ENCODE measurements around the gene STARD9. TPM values are rescaled to one million over a fixed set of nuclear protein-coding genes. Genes with fewer than 3 reads are reported as not detected.

STARD9 gene
- total RNA-seq, 2 experiments from 2014 or later, result 2.8 to 4.6 TPM

DNA sequence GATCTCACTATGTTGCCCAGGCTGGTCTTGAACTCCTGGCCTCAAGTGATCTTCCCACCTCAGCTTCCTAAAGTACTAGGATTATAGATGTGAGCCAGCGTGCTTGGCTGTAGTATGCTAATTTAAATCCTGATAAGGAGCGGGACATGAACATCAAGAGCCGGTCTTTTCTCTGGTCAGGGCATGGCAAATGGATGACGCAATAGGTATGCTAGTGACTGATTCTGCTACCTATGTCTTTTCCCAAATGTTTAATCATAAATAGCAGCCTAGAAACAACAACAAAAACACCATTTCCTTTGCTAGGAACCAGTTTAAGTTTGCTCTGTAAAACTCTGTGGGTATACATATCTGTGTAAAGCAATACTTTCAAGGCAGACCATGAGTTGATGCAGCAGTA, 64.7 kb downstream of the STARD9 start:
- H3K9me3 ChIP-seq (ENCODE audit: control insufficient read depth in 1 of 2, insufficient read depth in 1 of 2, low read length in 2 of 2), result no peaks in the 10 kb centered on the region
- Mint-ChIP-seq H3K36me3 (ENCODE audit: low read depth) (peaks cover 4% of the 10 kb centered on the region), H3K4me3 (no peak overlapping the region), H3K9me3 (no peaks in the 10 kb centered on the region), H3K4me1 (ENCODE audit: low read depth) (no peaks in the 10 kb centered on the region), H3K27me3 (no peaks in the 10 kb centered on the region), H3K27ac (no peak overlapping the region)
- ChIA-PET POLR2A (no interaction called here), CTCF (no interaction called here)
- ATAC-seq (ENCODE audit: poor library complexity) (no peak), DNase-seq (no peak)
- intact Hi-C loops (cut with DNase I, micrococcal nuclease), result loop anchor here in 1 of 2 experiments (10.0 kb wide), 1 partner anchor 85 kb away; no protein-coding TSS in a partner anchor
- no peak overlapping the region for H3K27ac ChIP-seq (ENCODE audit: low read depth in 1 of 2, low read length in 2 of 2)
- H3K27me3 ChIP-seq (ENCODE audit: control insufficient read depth in 1 of 2, insufficient read depth in 2 of 2, low read length in 2 of 2), result no peaks in the 10 kb centered on the region
- no peaks in the 10 kb centered on the region for H3K4me1 ChIP-seq (ENCODE audit: insufficient read depth, low read length)
- peaks cover 9% of the 10 kb centered on the region for H3K36me3 ChIP-seq (ENCODE audit: insufficient read depth, low read length)
- TF ChIP-seq, protein P1, sequence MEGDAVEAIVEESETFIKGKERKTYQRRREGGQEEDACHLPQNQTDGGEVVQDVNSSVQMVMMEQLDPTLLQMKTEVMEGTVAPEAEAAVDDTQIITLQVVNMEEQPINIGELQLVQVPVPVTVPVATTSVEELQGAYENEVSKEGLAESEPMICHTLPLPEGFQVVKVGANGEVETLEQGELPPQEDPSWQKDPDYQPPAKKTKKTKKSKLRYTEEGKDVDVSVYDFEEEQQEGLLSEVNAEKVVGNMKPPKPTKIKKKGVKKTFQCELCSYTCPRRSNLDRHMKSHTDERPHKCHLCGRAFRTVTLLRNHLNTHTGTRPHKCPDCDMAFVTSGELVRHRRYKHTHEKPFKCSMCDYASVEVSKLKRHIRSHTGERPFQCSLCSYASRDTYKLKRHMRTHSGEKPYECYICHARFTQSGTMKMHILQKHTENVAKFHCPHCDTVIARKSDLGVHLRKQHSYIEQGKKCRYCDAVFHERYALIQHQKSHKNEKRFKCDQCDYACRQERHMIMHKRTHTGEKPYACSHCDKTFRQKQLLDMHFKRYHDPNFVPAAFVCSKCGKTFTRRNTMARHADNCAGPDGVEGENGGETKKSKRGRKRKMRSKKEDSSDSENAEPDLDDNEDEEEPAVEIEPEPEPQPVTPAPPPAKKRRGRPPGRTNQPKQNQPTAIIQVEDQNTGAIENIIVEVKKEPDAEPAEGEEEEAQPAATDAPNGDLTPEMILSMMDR (IDR thresholded peaks at IDR 0.05), result no peak
- H3K4me3 ChIP-seq (ENCODE audit: low read length), result no peak overlapping the region

DNA sequence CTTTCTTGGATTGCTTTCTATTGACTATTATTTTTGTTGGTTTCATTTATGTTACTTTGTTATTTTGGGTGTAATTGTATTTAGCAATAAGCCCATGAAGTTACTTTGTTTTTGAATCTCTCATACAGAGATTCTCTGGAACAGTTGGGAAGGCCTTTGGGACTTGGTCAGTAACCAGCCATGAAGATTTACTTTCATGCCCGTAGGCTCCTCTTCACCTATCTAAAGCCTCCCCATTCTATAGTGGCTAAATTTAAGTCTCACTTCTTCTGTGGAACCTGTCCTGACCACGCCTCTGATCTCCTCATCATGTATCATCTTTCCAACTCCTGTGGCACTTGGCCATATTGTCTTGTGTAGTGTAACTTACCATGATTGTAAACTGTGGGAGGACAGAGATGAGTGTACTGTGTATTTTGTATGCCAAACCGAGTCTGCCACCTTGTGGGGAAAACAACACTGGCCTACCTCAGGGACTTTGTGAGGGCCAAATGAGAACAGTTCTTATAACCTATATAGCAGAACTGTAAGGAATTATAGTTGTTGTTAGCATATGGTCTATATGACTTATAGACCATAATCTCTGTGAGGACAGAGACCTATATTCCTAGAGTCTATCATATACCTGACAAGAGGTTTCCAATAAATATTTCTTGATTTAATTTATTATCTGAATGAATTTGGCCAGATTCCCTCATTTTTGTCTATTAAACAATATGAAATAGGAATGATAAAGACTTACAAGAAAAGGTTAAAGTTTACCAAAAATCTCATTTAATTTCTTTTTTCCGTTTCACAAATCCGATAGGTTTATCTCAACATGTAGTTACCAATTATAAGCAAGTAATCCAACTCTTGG, 75.0 kb downstream of the STARD9 start:
- Mint-ChIP-seq H3K36me3 (ENCODE audit: low read depth) (no peaks in the 10 kb centered on the region), H3K9me3 (no peaks in the 10 kb centered on the region), H3K4me1 (ENCODE audit: low read depth) (no peaks in the 10 kb centered on the region), H3K4me3 (no peak overlapping the region), H3K27me3 (no peaks in the 10 kb centered on the region), H3K27ac (no peak overlapping the region)
- intact Hi-C loops (cut with DNase I, micrococcal nuclease), result loop anchor here (5.0 to 10.0 kb wide), 4 partner anchors 73 to 153 kb away; partner anchors contain the start of genes HAUS2 (in 1 of the 2), LRRC57 (in 1 of the 2), SNAP23 (in 1 of the 2) and STARD9 (in 1 of the 2)
- Histone ChIP-seq H3K4me1 (ENCODE audit: insufficient read depth, low read length) (no peaks in the 10 kb centered on the region), H3K36me3 (ENCODE audit: insufficient read depth, low read length) (no peaks in the 10 kb centered on the region), H3K4me3 (ENCODE audit: low read length) (no peak overlapping the region), H3K27ac (ENCODE audit: low read depth in 1 of 2, low read length in 2 of 2) (no peak overlapping the region), H3K27me3 (ENCODE audit: control insufficient read depth in 1 of 2, insufficient read depth in 2 of 2, low read length in 2 of 2) (no peaks in the 10 kb centered on the region), H3K9me3 (ENCODE audit: control insufficient read depth in 1 of 2, insufficient read depth in 1 of 2, low read length in 2 of 2) (no peaks in the 10 kb centered on the region)
- TF ChIP-seq, protein P1 (IDR thresholded peaks at IDR 0.05), result peak; percentile 74
- ATAC-seq (ENCODE audit: poor library complexity), result peak; percentile 84
- peak; percentile 28 to 71 (median 40) for DNase-seq
- ChIA-PET CTCF (no interaction called here), POLR2A (no interaction called here)

DNA sequence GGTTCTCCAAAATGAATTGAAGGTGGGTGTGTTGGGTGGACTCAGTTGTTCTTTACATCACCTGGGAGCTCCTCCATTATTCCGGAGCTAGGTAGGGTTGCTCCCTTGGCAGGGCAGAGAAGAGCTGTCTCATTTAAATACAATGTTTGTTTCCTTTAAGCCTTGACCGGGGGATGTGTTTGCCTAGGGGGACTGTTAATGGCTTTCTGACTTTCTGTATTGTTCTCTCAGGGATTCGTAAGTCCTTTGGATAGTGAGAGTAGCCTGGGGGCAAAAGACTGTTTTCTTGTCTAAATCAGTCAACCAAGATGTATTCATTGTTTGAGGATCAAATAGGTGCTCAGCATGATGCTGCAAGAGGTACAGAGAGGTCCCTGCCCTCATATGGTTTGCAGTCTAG, 90.4 kb downstream of the STARD9 start:
- CTCF ChIA-PET, result no interaction called here
- TF ChIP-seq, protein P1 (IDR thresholded peaks at IDR 0.05), result no peak
- no peaks in the 10 kb centered on the region for H3K36me3 ChIP-seq (ENCODE audit: insufficient read depth, low read length)
- no peak overlapping the region for H3K4me3 ChIP-seq (ENCODE audit: low read length)
- intact Hi-C loops (cut with DNase I, micrococcal nuclease), result no loop called here
- Mint-ChIP-seq H3K36me3 (ENCODE audit: low read depth) (no peaks in the 10 kb centered on the region), H3K27me3 (no peaks in the 10 kb centered on the region), H3K4me1 (ENCODE audit: low read depth) (no peaks in the 10 kb centered on the region), H3K27ac (no peak overlapping the region), H3K4me3 (no peak overlapping the region), H3K9me3 (no peaks in the 10 kb centered on the region)
- H3K27ac ChIP-seq (ENCODE audit: low read depth in 1 of 2, low read length in 2 of 2), result no peak overlapping the region
- no peaks in the 10 kb centered on the region for H3K4me1 ChIP-seq (ENCODE audit: insufficient read depth, low read length)
- H3K9me3 ChIP-seq (ENCODE audit: control insufficient read depth in 1 of 2, insufficient read depth in 1 of 2, low read length in 2 of 2), result no peaks in the 10 kb centered on the region
- DNase-seq (no peak), ATAC-seq (ENCODE audit: poor library complexity) (no peak)
- POLR2A ChIA-PET, result no interaction called here
- no peaks in the 10 kb centered on the region for H3K27me3 ChIP-seq (ENCODE audit: control insufficient read depth in 1 of 2, insufficient read depth in 2 of 2, low read length in 2 of 2)

Data from CD4-positive, alpha-beta T cell (primary cell).